Measurements from ENCODE around the gene CMTR2.

Gene CMTR2

GRCh38 chr16:71262391-71262790 is 26.8 kb downstream of the CMTR2 start:
- H3K36me3 ChIP-seq (ENCODE audit: insufficient read depth, low read length), result no peaks in the 10 kb centered on the region
- peaks cover 7% of the 10 kb centered on the region for H3K4me1 ChIP-seq (ENCODE audit: insufficient read depth, low read length)
- H3K9me3 ChIP-seq (ENCODE audit: low read length), result no peaks in the 10 kb centered on the region
- H2AFZ ChIP-seq (ENCODE audit: low read depth, low read length), result no peak overlapping the region
- no peaks in the 10 kb centered on the region for H3K27me3 ChIP-seq (ENCODE audit: insufficient read depth, low read length)
- no peak overlapping the region for H3K4me3 ChIP-seq (ENCODE audit: low read length)

DNA sequence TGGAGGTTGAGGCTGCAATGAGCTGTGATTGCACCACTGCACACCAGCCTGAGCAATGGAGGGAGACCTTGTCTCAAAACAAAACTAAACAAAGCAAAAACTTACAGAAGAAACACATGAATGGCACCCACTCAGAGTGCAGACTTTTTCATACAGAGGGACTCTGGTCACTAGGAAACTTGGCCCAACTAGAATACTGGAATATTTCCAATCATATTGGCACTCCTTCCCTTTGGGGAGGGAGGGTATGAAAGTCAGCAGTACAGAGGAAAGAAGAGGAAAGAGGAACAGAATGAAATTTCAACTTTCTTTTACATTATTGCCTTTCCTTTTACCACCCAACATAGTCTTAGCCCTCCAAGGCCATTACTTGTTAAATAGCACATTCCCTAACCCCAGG is 28.2 kb downstream of the CMTR2 start:
- Histone ChIP-seq H3K4me3 (ENCODE audit: low read length) (no peak overlapping the region), H3K36me3 (ENCODE audit: insufficient read depth, low read length) (no peaks in the 10 kb centered on the region), H3K9me3 (ENCODE audit: low read length) (no peaks in the 10 kb centered on the region), H3K27me3 (ENCODE audit: insufficient read depth, low read length) (no peaks in the 10 kb centered on the region), H3K4me1 (ENCODE audit: insufficient read depth, low read length) (peaks cover 12% of the 10 kb centered on the region), H2AFZ (ENCODE audit: low read depth, low read length) (no peak overlapping the region)

DNA sequence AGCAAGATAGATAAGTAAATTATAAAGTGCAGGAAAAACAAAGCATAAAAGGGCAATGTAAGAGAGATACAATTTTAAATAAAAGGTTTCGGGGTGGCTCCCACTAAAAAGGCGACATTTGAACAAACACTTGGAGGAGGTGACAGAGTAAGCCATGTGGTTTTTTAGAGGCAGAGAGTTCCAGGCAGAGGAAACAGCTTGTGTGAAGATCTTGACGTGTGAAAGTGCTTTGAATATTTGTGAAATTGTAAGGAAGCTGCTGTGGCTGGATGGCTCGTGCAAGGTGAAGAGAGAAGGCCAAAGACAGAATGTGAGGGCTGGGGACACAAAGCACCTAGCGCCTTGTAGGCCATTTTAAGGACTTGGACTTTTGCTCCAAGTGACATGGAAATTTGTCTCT is 30.1 kb downstream of the CMTR2 start:
- Histone ChIP-seq H3K36me3 (ENCODE audit: insufficient read depth, low read length) (no peaks in the 10 kb centered on the region), H3K27me3 (ENCODE audit: insufficient read depth, low read length) (no peaks in the 10 kb centered on the region), H2AFZ (ENCODE audit: low read depth, low read length) (no peak overlapping the region), H3K4me1 (ENCODE audit: insufficient read depth, low read length) (peaks cover 27% of the 10 kb centered on the region), H3K4me3 (ENCODE audit: low read length) (no peak overlapping the region), H3K9me3 (ENCODE audit: low read length) (no peaks in the 10 kb centered on the region)

DNA sequence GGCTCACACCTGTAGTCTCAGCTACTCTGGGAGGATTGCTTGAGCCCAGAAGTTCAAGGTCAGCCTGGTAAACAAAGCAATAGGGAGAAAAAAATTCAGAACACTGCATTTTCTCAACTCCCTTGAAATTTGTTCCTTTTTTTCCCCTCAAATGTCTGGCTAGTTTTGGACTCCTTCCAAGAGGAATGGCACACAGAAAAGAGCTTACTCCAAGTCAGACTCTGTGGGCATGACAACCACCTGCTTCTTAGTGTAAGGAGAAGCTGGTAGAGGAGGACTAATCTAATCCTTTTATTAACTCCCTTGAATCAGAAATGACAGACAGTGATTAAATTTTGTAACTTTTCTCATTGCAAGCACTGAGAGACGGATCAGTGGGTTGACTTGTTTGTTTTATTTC is 30.8 kb downstream of the CMTR2 start:
- Histone ChIP-seq H3K36me3 (ENCODE audit: insufficient read depth, low read length) (no peaks in the 10 kb centered on the region), H3K9me3 (ENCODE audit: low read length) (no peaks in the 10 kb centered on the region), H3K27me3 (ENCODE audit: insufficient read depth, low read length) (no peaks in the 10 kb centered on the region), H2AFZ (ENCODE audit: low read depth, low read length) (no peak overlapping the region), H3K4me1 (ENCODE audit: insufficient read depth, low read length) (peaks cover 22% of the 10 kb centered on the region), H3K4me3 (ENCODE audit: low read length) (no peak overlapping the region)

DNA sequence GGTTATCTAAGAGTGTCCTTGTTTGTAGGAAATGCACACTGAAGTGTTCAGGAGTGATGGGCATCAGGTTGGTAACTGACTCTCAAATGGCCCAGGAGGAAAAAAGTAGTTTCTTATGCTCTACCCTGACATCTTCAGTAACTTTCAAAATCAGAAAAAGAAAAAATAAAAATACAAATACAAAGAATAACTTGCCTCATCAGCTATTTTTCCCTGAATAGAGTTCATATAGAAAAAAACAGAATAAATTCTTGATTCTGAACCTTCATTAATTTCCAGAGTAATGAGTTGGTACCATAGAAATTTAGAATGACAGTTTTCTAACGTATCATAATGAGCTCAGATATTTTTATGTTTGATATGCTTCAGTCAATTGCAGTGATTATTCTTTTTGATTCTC is 31.4 kb downstream of the CMTR2 start:
- Histone ChIP-seq H2AFZ (ENCODE audit: low read depth, low read length) (no peak overlapping the region), H3K36me3 (ENCODE audit: insufficient read depth, low read length) (no peaks in the 10 kb centered on the region), H3K4me1 (ENCODE audit: insufficient read depth, low read length) (peaks cover 20% of the 10 kb centered on the region), H3K4me3 (ENCODE audit: low read length) (no peak overlapping the region), H3K9me3 (ENCODE audit: low read length) (no peaks in the 10 kb centered on the region), H3K27me3 (ENCODE audit: insufficient read depth, low read length) (no peaks in the 10 kb centered on the region)

- no peaks in the 10 kb centered on the region for H3K36me3 ChIP-seq (ENCODE audit: insufficient read depth, low read length)
- peak overlapping the region; percentile 10 for H3K4me3 ChIP-seq (ENCODE audit: low read length)
- no peaks in the 10 kb centered on the region for H3K27me3 ChIP-seq (ENCODE audit: insufficient read depth, low read length)
- no peak overlapping the region for H2AFZ ChIP-seq (ENCODE audit: low read depth, low read length)
- H3K9me3 ChIP-seq (ENCODE audit: low read length), result no peaks in the 10 kb centered on the region
- peaks cover 26% of the 10 kb centered on the region for H3K4me1 ChIP-seq (ENCODE audit: insufficient read depth, low read length)
Observed at GRCh38 chr16:71255721-71256120, 33.5 kb downstream of the CMTR2 start.

DNA sequence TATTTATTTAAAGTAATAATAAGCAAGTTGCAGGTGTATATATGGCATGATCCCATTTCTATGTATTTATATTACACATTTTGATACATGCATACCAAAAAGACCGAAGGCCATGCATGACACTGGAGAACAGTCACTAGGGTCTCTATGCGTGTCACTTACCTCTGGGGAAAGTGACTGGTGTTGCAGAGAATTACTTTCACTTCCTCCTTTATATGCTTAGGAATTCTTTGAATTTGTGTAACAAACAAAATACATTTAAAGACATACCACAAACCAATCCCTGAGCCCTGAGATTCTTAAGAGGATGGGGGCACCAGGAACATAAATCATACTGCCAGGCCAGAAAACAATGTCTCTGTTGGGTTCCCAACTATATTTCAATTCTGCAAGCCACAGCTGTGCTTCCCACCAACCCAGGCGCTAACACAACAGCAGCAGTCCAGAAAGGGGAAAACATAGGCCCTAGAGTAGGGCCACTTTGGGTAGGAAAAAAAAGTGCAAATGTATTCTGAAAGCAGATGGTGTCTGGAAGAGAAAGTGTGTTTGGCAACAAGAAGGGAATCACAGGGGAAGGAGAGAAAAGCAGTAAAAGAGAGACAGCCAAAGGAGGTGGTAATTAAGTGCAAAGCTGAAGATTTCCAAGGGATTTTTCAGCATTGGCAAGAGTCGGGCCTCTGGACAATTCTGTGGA is 34.2 kb downstream of the CMTR2 start:
- Histone ChIP-seq H3K4me3 (ENCODE audit: low read length) (no peak overlapping the region), H3K4me1 (ENCODE audit: insufficient read depth, low read length) (peaks cover 33% of the 10 kb centered on the region), H3K36me3 (ENCODE audit: insufficient read depth, low read length) (no peaks in the 10 kb centered on the region), H3K27me3 (ENCODE audit: insufficient read depth, low read length) (no peaks in the 10 kb centered on the region), H3K9me3 (ENCODE audit: low read length) (no peaks in the 10 kb centered on the region), H2AFZ (ENCODE audit: low read depth, low read length) (peak overlapping the region; percentile 38)

DNA sequence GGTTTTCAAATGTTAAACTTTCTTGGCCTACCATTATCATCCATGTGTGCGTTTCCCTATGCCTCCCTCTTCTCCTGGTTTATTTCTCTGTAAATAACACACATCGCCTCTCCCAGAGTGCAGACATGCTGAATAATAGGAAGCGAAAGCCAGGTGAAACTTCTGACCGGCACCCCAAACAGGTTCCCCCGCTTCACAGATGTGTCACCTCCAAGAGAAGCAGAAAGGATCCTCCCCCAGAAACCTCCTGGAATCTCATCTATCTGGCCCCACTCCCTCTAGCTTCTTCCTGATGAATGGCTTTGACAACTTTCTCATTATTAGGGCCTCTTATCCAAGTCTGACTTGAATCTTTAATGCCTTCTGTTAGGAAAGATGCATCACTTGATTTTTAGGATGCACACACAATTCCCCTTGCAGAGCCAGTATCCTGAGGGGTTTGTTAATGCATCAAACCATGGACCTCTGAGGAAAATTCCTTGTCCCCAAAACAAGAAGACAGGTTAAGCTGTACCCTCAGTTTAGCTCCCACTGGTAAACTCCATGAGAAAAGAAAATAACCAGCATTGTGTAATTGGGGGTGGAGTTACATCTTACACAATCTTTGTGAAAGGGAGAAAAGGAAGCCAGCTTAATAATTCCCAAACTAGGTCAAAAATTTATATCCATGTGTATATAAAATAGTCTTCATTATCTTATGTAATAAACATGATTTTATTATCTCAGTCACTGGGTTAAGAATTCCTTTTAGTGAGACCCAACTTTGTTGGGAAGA is 38.6 kb downstream of the CMTR2 start:
- H3K36me3 ChIP-seq (ENCODE audit: insufficient read depth, low read length), result no peaks in the 10 kb centered on the region
- no peak overlapping the region for H3K4me3 ChIP-seq (ENCODE audit: low read length)
- peaks cover 25% of the 10 kb centered on the region for H3K4me1 ChIP-seq (ENCODE audit: insufficient read depth, low read length)
- H3K27me3 ChIP-seq (ENCODE audit: insufficient read depth, low read length), result no peaks in the 10 kb centered on the region
- H2AFZ ChIP-seq (ENCODE audit: low read depth, low read length), result no peak overlapping the region
- no peaks in the 10 kb centered on the region for H3K9me3 ChIP-seq (ENCODE audit: low read length)

- Histone ChIP-seq H3K27me3 (ENCODE audit: insufficient read depth, low read length) (no peaks in the 10 kb centered on the region), H3K9me3 (ENCODE audit: low read length) (no peaks in the 10 kb centered on the region), H3K36me3 (ENCODE audit: insufficient read depth, low read length) (no peaks in the 10 kb centered on the region), H3K4me3 (ENCODE audit: low read length) (no peak overlapping the region), H2AFZ (ENCODE audit: low read depth, low read length) (no peak overlapping the region), H3K4me1 (ENCODE audit: insufficient read depth, low read length) (peaks cover 25% of the 10 kb centered on the region)
Observed at GRCh38 chr16:71249399-71249798, 39.8 kb downstream of the CMTR2 start.

DNA sequence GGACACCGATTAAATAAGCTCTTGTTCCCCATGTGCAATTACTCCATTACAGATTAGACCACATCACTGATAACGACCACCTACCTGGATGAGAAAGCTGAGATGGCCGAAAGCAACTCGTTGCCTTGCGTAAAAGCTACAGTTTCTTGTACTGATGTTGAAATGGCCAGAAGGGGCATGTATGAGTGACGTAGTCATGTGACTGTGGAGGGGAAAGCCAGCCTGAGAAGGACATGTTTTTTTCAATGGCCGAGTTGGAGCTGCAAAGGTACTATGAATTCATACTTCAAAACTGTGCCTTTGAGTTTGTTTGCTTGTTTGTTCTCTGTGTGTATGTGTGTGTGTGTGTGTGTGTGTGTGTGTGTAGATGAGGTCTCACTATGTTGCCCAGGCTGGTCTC is 41.7 kb downstream of the CMTR2 start:
- no peaks in the 10 kb centered on the region for H3K36me3 ChIP-seq (ENCODE audit: insufficient read depth, low read length)
- peaks cover 28% of the 10 kb centered on the region for H3K4me1 ChIP-seq (ENCODE audit: insufficient read depth, low read length)
- no peaks in the 10 kb centered on the region for H3K9me3 ChIP-seq (ENCODE audit: low read length)
- no peak overlapping the region for H2AFZ ChIP-seq (ENCODE audit: low read depth, low read length)
- H3K4me3 ChIP-seq (ENCODE audit: low read length), result no peak overlapping the region
- H3K27me3 ChIP-seq (ENCODE audit: insufficient read depth, low read length), result no peaks in the 10 kb centered on the region

DNA sequence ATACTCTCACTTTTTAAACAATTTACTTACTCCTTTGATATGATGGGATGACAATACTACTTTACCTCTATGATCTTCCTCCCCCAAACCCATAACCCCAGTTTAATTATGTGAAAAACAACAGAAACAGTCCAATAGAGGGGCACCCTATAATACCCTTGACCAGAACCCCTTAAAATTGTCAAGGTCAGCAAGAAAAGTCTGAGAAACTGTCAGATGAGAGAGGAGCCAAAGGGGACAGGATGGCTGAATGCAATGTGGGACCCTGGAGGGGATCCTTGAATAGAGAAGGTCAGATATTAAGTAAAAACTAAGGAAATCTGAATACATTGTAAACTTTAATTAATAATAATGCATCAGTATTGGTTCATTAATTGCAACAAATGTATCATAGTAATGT is 42.9 kb downstream of the CMTR2 start:
- Histone ChIP-seq H2AFZ (ENCODE audit: low read depth, low read length) (no peak overlapping the region), H3K36me3 (ENCODE audit: insufficient read depth, low read length) (no peaks in the 10 kb centered on the region), H3K27me3 (ENCODE audit: insufficient read depth, low read length) (no peaks in the 10 kb centered on the region), H3K4me3 (ENCODE audit: low read length) (no peak overlapping the region), H3K9me3 (ENCODE audit: low read length) (no peaks in the 10 kb centered on the region), H3K4me1 (ENCODE audit: insufficient read depth, low read length) (peaks cover 28% of the 10 kb centered on the region)

- no peak overlapping the region for H3K4me3 ChIP-seq (ENCODE audit: low read length)
- H3K36me3 ChIP-seq (ENCODE audit: insufficient read depth, low read length), result no peaks in the 10 kb centered on the region
- H2AFZ ChIP-seq (ENCODE audit: low read depth, low read length), result no peak overlapping the region
- no peaks in the 10 kb centered on the region for H3K9me3 ChIP-seq (ENCODE audit: low read length)
- H3K27me3 ChIP-seq (ENCODE audit: insufficient read depth, low read length), result no peaks in the 10 kb centered on the region
- H3K4me1 ChIP-seq (ENCODE audit: insufficient read depth, low read length), result peaks cover 15% of the 10 kb centered on the region
Observed at GRCh38 chr16:71244521-71244920, 44.7 kb downstream of the CMTR2 start.

- H3K36me3 ChIP-seq (ENCODE audit: insufficient read depth, low read length), result no peaks in the 10 kb centered on the region
- H3K9me3 ChIP-seq (ENCODE audit: low read length), result no peaks in the 10 kb centered on the region
- no peak overlapping the region for H3K4me3 ChIP-seq (ENCODE audit: low read length)
- no peak overlapping the region for H2AFZ ChIP-seq (ENCODE audit: low read depth, low read length)
- H3K4me1 ChIP-seq (ENCODE audit: insufficient read depth, low read length), result peaks cover 15% of the 10 kb centered on the region
- no peaks in the 10 kb centered on the region for H3K27me3 ChIP-seq (ENCODE audit: insufficient read depth, low read length)
Observed at GRCh38 chr16:71242601-71243000, 46.6 kb downstream of the CMTR2 start.

All from neuron (in vitro differentiated cells).